IMR-90 (cell line): Measurements from ENCODE around the gene KRT86. TPM values are rescaled to one million over a fixed set of nuclear protein-coding genes. Genes with fewer than 3 reads are reported as not detected.

Source experiments
- ATAC-seq: fragments of 200-7000 bp; cut with Tn5 transposase; 2 replicates; pipeline ENCODE4 v1.9.1; 2020; ENCODE audit warnings: low read depth, mild to moderate bottlenecking, moderate library complexity
- BruUV-seq: library from RNA; stranded (reverse); fragments of 400-500 nt; replicated peaks from 2 replicates; lab custom pipeline; 2021; lab: Mats Ljungman, UMichigan
- CTCF ChIA-PET: fragments of 300-600 bp; formaldehyde crosslinking; extraction: SDS; loops from one replicate; lab custom pipeline; 2021; ENCODE audit warnings: antibody characterized with exemption; lab: Yijun Ruan, JAX
- POLR2A ChIA-PET: fragments of 300-600 bp; sonication (Branson Sonifier 250); formaldehyde crosslinking; loops from one replicate; lab custom pipeline; 2022; ENCODE audit warnings: antibody characterized with exemption; ENCODE audit not compliant: unreplicated experiment; lab: Charles Lee
- DNase-seq: peaks from one replicate; pipeline ENCODE4 v3.0.0; 2013
- H2AFZ ChIP-seq: replicated peaks from 2 replicates; pipeline ENCODE3; 2013; ENCODE audit warnings: low read length, mild to moderate bottlenecking; ENCODE audit not compliant: poor library complexity
- H2AK5ac ChIP-seq: 2 replicates; pipeline ENCODE4 v1.6.1; 2013; ENCODE audit warnings: low read depth, low read length, inconsistent platforms
- H2AK9ac ChIP-seq: replicated peaks from 2 replicates; pipeline ENCODE3; 2013; ENCODE audit warnings: mild to moderate bottlenecking, low read depth, low read length, moderate library complexity; ENCODE audit not compliant: poor library complexity
- H2BK120ac ChIP-seq: 2 replicates; pipeline ENCODE4 v1.6.1; 2013; ENCODE audit warnings: low read depth, low read length, inconsistent platforms
- H2BK15ac ChIP-seq: 3 replicates; pipeline ENCODE4 v1.6.1; 2013; ENCODE audit warnings: low read depth, low read length, inconsistent platforms
- H2BK20ac ChIP-seq: 2 replicates; pipeline ENCODE4 v1.6.1; 2013; ENCODE audit warnings: low read depth, mild to moderate bottlenecking, inconsistent platforms, low read length, moderate library complexity
- H2BK5ac ChIP-seq: 2 replicates; pipeline ENCODE4 v1.6.1; 2013; ENCODE audit warnings: mild to moderate bottlenecking, low read depth, low read length, inconsistent platforms; ENCODE audit not compliant: poor library complexity, severe bottlenecking
- H3K14ac ChIP-seq: replicated peaks from 2 replicates; pipeline ENCODE4 v1.6.1; 2013; ENCODE audit warnings: low read depth, low read length, inconsistent platforms
- H3K18ac ChIP-seq: 2 replicates; pipeline ENCODE4 v1.6.1; 2013; ENCODE audit warnings: low read depth, low read length, control low read depth
- H3K23ac ChIP-seq: 2 replicates; pipeline ENCODE4 v1.6.1; 2013; ENCODE audit warnings: low read depth, low read length, inconsistent platforms
- H3K27ac ChIP-seq: 2 replicates; pipeline ENCODE4 v1.5.1; 2013; ENCODE audit warnings: mild to moderate bottlenecking, control low read depth, low read length; ENCODE audit not compliant: insufficient read depth
- H3K27me3 ChIP-seq: 2 replicates; pipeline ENCODE4 v1.6.1; 2013; ENCODE audit warnings: low read length; ENCODE audit not compliant: control insufficient read depth, insufficient read depth
- H3K36me3 ChIP-seq: 2 replicates; pipeline ENCODE4 v1.6.1; 2013; ENCODE audit warnings: low read length, mixed read lengths; ENCODE audit not compliant: control insufficient read depth, insufficient read depth
- H3K4ac ChIP-seq: 2 replicates; pipeline ENCODE4 v1.6.1; 2013; ENCODE audit warnings: low read depth, low read length, inconsistent platforms
- H3K4me1 ChIP-seq: 2 replicates; pipeline ENCODE4 v1.6.1; 2013; ENCODE audit warnings: low read length, mixed read lengths; ENCODE audit not compliant: control insufficient read depth, insufficient read depth
- H3K4me2 ChIP-seq: 2 replicates; pipeline ENCODE4 v1.6.1; 2013; ENCODE audit warnings: low read depth, mild to moderate bottlenecking, control low read depth, low read length, moderate library complexity
- H3K4me3 ChIP-seq: 2 replicates; pipeline ENCODE4 v1.5.1; 2013; ENCODE audit warnings: low read depth, mild to moderate bottlenecking, control low read depth, low read length, moderate library complexity; ENCODE audit not compliant: insufficient read depth
- H3K56ac ChIP-seq: 2 replicates; pipeline ENCODE4 v1.6.1; 2013; ENCODE audit warnings: low read length, inconsistent platforms; ENCODE audit not compliant: insufficient read depth; ENCODE audit errors: extremely low read depth
- H3K79me1 ChIP-seq, 2 experiments: 2 replicates each; pipeline ENCODE4 v1.6.1; 2013; ENCODE audit warnings: low read length in 2 of 2, inconsistent platforms in 1 of 2, low read depth in 1 of 2
- H3K9ac ChIP-seq: 2 replicates; pipeline ENCODE4 v1.6.1; 2013; ENCODE audit warnings: low read depth, low read length, control low read depth
- H3K9me1 ChIP-seq: 2 replicates; pipeline ENCODE4 v1.6.1; 2013; ENCODE audit warnings: low read length, inconsistent platforms; ENCODE audit not compliant: insufficient read depth
- H3K9me3 ChIP-seq: 2 replicates; pipeline ENCODE4 v1.6.1; 2013; ENCODE audit warnings: low read length; ENCODE audit not compliant: control insufficient read depth, insufficient read depth
- H4K20me1 ChIP-seq: 2 replicates; pipeline ENCODE4 v1.6.1; 2013; ENCODE audit warnings: low read length, inconsistent platforms; ENCODE audit not compliant: insufficient read depth
- H4K5ac ChIP-seq: 2 replicates; pipeline ENCODE4 v1.6.1; 2013; ENCODE audit warnings: mild to moderate bottlenecking, low read depth, low read length, control low read depth
- H4K8ac ChIP-seq, 2 experiments: 2 replicates each; pipeline ENCODE4 v1.6.1; 2013; ENCODE audit warnings: low read depth in 2 of 2, low read length in 2 of 2, control low read depth in 1 of 2, inconsistent platforms in 1 of 2
- H4K91ac ChIP-seq: 2 replicates; pipeline ENCODE4 v1.6.1; 2013; ENCODE audit warnings: low read depth, low read length, inconsistent platforms; ENCODE audit not compliant: insufficient read depth
- BHLHE40 ChIP-seq: fragments of 150-350 bp; IDR thresholded peaks from 2 replicates; pipeline ENCODE4 v1.6.1; 2016; ENCODE audit warnings: mild to moderate bottlenecking, low read depth, low read length
- CEBPB ChIP-seq: IDR thresholded peaks from 2 replicates; pipeline ENCODE4 v1.6.1; 2012; ENCODE audit warnings: low read depth, low read length, improper control_type of control experiment
- CHD1 ChIP-seq: IDR thresholded peaks from 2 replicates; pipeline ENCODE4 v1.6.1; 2012; ENCODE audit warnings: low read depth, low read length, improper control_type of control experiment
- FOS ChIP-seq: fragments of 150-350 bp; IDR thresholded peaks from 2 replicates; pipeline ENCODE4 v1.6.1; 2016; ENCODE audit warnings: low read depth, low read length
- MAFK ChIP-seq: IDR thresholded peaks from 2 replicates; pipeline ENCODE4 v1.6.1; 2012; ENCODE audit warnings: low read depth, low read length, improper control_type of control experiment
- MAZ ChIP-seq: IDR thresholded peaks from 2 replicates; pipeline ENCODE4 v1.6.1; 2012; ENCODE audit warnings: low read depth, mild to moderate bottlenecking, low read length, improper control_type of control experiment, moderate library complexity, borderline replicate concordance
- MXI1 ChIP-seq: IDR thresholded peaks from 2 replicates; pipeline ENCODE4 v1.6.1; 2012; ENCODE audit warnings: low read depth, mild to moderate bottlenecking, low read length, moderate library complexity, borderline replicate concordance
- NFE2L2 ChIP-seq: fragments of 150-350 bp; IDR thresholded peaks from 2 replicates; pipeline ENCODE4 v1.6.1; 2016; ENCODE audit warnings: low read depth, mild to moderate bottlenecking, low read length
- POLR2A ChIP-seq: IDR thresholded peaks from 2 replicates; pipeline ENCODE4 v1.6.1; 2012; ENCODE audit warnings: mild to moderate bottlenecking, low read depth, low read length
- RAD21 ChIP-seq: IDR thresholded peaks from 2 replicates; pipeline ENCODE4 v1.6.1; 2012; ENCODE audit warnings: low read length, improper control_type of control experiment
- RCOR1 ChIP-seq: IDR thresholded peaks from 2 replicates; pipeline ENCODE4 v1.6.1; 2012; ENCODE audit warnings: mild to moderate bottlenecking, low read length, improper control_type of control experiment; ENCODE audit not compliant: insufficient replicate concordance
- RFX5 ChIP-seq: IDR thresholded peaks from 2 replicates; pipeline ENCODE4 v1.8.0; 2012; ENCODE audit warnings: low read depth, mild to moderate bottlenecking, low read length, moderate library complexity
- SMC3 ChIP-seq: fragments of 150-350 bp; IDR thresholded peaks from 2 replicates; pipeline ENCODE4 v1.6.1; 2016; ENCODE audit warnings: low read depth, mild to moderate bottlenecking, antibody characterized with exemption, low read length, moderate library complexity
- WGBS, 2 experiments: methylation state at CpG; one replicate each; pipeline versions ENCODE4 v1.1.5 to v1.1.7; 2013; ENCODE audit warnings: missing lambda C conversion rate in 2 of 2; ENCODE audit not compliant: insufficient read length in 1 of 2; ENCODE audit errors: extremely low coverage in 2 of 2; 5-methylcytosine and 5-hydroxymethylcytosine counted together
- dilution Hi-C: fragments of 300-500 bp; cut with HindIII; formaldehyde crosslinking; loops from one replicate; pipeline ENCODE4 v1.14.3; 2018; ENCODE audit warnings: low sequenced_read_pairs; ENCODE audit not compliant: unreplicated experiment
- in situ Hi-C: fragments of 300-500 bp; cut with MboI; formaldehyde crosslinking; loops from 3 replicates; pipeline ENCODE4 v1.14.3; 2019; ENCODE audit warnings: low sequenced_read_pairs, inconsistent platforms, mixed read lengths
- intact Hi-C: fragments of 100-400 bp; cut with micrococcal nuclease; formaldehyde crosslinking; loops from 2 replicates; pipeline ENCODE4 v1.10.0; 2022
- polyA plus RNA-seq, 3 experiments: library from polyadenylated mRNA; depleted of rRNA; stranded (reverse); fragments of >200 nt; gene quantifications; 2 replicates each; pipeline ENCODE4 v1.2.3, GENCODE V29; 2012; ENCODE audit warnings: low replicate concordance in 1 of 3
- total RNA-seq: library from RNA; depleted of rRNA; stranded (reverse); fragments of >200 nt; gene quantifications from 2 replicates; pipeline ENCODE4 v1.2.3, GENCODE V29; 2012
- TF ChIP-seq, protein P1 (sequence below): conservative IDR thresholded peaks from 2 replicates; pipeline ENCODE4 v1.5.1; 2012; ENCODE audit warnings: mild to moderate bottlenecking, low read depth, low read length, improper control_type of control experiment
- TF ChIP-seq, protein P2 (sequence below): fragments of 150-350 bp; IDR thresholded peaks from 2 replicates; pipeline ENCODE4 v1.6.1; 2017; ENCODE audit warnings: mild to moderate bottlenecking, antibody characterized with exemption, low read length, low read depth
- TF ChIP-seq, protein P3 (sequence below): fragments of 150-350 bp; IDR thresholded peaks from 2 replicates; pipeline ENCODE4 v1.6.1; 2016; ENCODE audit warnings: low read depth, mild to moderate bottlenecking, low read length, moderate library complexity, borderline replicate concordance

The KRT86 gene
- total and polyA plus RNA-seq, 2 of the 4 experiments (the other 2 are of a cell fraction) = not detected

DNA sequence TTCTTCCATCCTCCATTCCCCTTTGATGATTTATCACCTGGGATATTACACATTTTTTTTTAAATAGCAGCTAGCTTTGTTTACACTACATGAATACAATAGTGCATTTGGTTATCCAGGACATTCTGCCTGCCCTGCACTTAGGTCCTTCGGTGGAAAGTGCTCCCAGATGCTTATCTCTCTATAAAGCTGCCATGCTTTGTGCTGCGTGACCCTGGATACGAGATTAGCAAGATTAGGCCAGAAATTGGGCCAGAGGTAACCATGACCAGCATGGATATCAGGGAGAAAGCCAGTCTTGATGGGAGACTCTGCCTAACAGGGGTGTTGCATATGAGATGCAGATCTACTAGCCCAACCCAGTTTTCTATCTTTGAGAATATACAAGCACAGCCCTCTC, 58.9 kb downstream of the KRT86 start:
- Histone ChIP-seq H2AK9ac (no peak overlapping the region), H3K18ac (no peak overlapping the region), H3K4me1 (no peaks in the 10 kb centered on the region), H2BK15ac (no peak overlapping the region), H2BK5ac (no peak overlapping the region), H3K23ac (no peak overlapping the region), H2BK120ac (no peak overlapping the region), H3K27me3 (peaks cover 43% of the 10 kb centered on the region), H3K4ac (no peak overlapping the region), H2BK20ac (no peak overlapping the region), H3K56ac (no peak overlapping the region), H3K79me1 (no peaks in the 10 kb centered on the region), H3K9ac (no peak overlapping the region), H4K8ac (no peak overlapping the region), H4K20me1 (no peaks in the 10 kb centered on the region), H4K5ac (no peak overlapping the region), H3K27ac (no peak overlapping the region), H3K4me3 (no peak overlapping the region), H3K9me3 (peaks cover 5% of the 10 kb centered on the region; the same call in 1 of the 2 replicates), H3K14ac (no peak overlapping the region), H3K36me3 (no peaks in the 10 kb centered on the region), H3K4me2 (no peak overlapping the region), H3K9me1 (no peaks in the 10 kb centered on the region), H4K91ac (no peak overlapping the region), H2AK5ac (no peak overlapping the region), H2AFZ (no peak overlapping the region)
- no peak for TF ChIP-seq FOS
- TF ChIP-seq MAFK = no peak
- no peak for TF ChIP-seq POLR2A
- no peak for TF ChIP-seq BHLHE40
- no peak for TF ChIP-seq RFX5
- TF ChIP-seq MXI1 = no peak
- no peak for TF ChIP-seq CHD1
- no peak for TF ChIP-seq RAD21
- no peak for TF ChIP-seq NFE2L2
- TF ChIP-seq RCOR1 = no peak
- TF ChIP-seq, protein P1, sequence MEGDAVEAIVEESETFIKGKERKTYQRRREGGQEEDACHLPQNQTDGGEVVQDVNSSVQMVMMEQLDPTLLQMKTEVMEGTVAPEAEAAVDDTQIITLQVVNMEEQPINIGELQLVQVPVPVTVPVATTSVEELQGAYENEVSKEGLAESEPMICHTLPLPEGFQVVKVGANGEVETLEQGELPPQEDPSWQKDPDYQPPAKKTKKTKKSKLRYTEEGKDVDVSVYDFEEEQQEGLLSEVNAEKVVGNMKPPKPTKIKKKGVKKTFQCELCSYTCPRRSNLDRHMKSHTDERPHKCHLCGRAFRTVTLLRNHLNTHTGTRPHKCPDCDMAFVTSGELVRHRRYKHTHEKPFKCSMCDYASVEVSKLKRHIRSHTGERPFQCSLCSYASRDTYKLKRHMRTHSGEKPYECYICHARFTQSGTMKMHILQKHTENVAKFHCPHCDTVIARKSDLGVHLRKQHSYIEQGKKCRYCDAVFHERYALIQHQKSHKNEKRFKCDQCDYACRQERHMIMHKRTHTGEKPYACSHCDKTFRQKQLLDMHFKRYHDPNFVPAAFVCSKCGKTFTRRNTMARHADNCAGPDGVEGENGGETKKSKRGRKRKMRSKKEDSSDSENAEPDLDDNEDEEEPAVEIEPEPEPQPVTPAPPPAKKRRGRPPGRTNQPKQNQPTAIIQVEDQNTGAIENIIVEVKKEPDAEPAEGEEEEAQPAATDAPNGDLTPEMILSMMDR = no peak
- TF ChIP-seq, protein P2, sequence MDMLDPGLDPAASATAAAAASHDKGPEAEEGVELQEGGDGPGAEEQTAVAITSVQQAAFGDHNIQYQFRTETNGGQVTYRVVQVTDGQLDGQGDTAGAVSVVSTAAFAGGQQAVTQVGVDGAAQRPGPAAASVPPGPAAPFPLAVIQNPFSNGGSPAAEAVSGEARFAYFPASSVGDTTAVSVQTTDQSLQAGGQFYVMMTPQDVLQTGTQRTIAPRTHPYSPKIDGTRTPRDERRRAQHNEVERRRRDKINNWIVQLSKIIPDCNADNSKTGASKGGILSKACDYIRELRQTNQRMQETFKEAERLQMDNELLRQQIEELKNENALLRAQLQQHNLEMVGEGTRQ = no peak
- TF ChIP-seq, protein P3, sequence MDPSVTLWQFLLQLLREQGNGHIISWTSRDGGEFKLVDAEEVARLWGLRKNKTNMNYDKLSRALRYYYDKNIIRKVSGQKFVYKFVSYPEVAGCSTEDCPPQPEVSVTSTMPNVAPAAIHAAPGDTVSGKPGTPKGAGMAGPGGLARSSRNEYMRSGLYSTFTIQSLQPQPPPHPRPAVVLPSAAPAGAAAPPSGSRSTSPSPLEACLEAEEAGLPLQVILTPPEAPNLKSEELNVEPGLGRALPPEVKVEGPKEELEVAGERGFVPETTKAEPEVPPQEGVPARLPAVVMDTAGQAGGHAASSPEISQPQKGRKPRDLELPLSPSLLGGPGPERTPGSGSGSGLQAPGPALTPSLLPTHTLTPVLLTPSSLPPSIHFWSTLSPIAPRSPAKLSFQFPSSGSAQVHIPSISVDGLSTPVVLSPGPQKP = no peak
- no peak for TF ChIP-seq CEBPB
- no peak for TF ChIP-seq SMC3
- TF ChIP-seq MAZ = no peak
- ATAC-seq = no peak
- ChIA-PET POLR2A (no interaction called here), CTCF (no interaction called here)
- intact Hi-C loops (no loop called here), in situ Hi-C loops (no loop called here), dilution Hi-C loops (no loop called here)
- no peak for DNase-seq
- no TSS peak for BruUV-seq
- no CpG with 5 or more reads among the region's 3 CpGs for WGBS, 2 experiments
